Smooth muscle cell (in vitro differentiated cells): ENCODE results near the gene THUMPD2. TPM values are rescaled to one million over a fixed set of nuclear protein-coding genes. Genes with fewer than 3 reads are reported as not detected.

ENCODE experiments used
- DNase-seq: peaks from one replicate; lab custom pipeline; 2025; ENCODE audit not compliant: unreplicated experiment; lab: John Stamatoyannopoulos, UW
- H2AFZ ChIP-seq: fragments of 200-600 bp; sonication (generic); 2 replicates; pipeline ENCODE4 v1.6.0; 2016; ENCODE audit warnings: antibody characterized with exemption, low read depth, mild to moderate bottlenecking
- H3F3A ChIP-seq: fragments of 200-600 bp; sonication (generic); 2 replicates; pipeline ENCODE4 v1.6.0; 2017; ENCODE audit warnings: antibody characterized with exemption, low read depth
- H3K27ac ChIP-seq: fragments of 200-600 bp; sonication (generic); 2 replicates; pipeline ENCODE4 v1.5.1; 2016; ENCODE audit warnings: low read depth, mild to moderate bottlenecking
- H3K27me3 ChIP-seq: fragments of 200-600 bp; sonication (generic); 2 replicates; pipeline ENCODE4 v1.6.1; 2016; ENCODE audit warnings: low read depth, mild to moderate bottlenecking
- H3K36me3 ChIP-seq: fragments of 200-600 bp; sonication (generic); 2 replicates; pipeline ENCODE4 v1.5.1; 2016; ENCODE audit warnings: low read depth
- H3K4me1 ChIP-seq: fragments of 200-600 bp; sonication (generic); 2 replicates; pipeline ENCODE4 v1.5.1; 2016; ENCODE audit warnings: low read depth
- H3K4me2 ChIP-seq: fragments of 200-600 bp; sonication (generic); 2 replicates; pipeline ENCODE4 v1.6.0; 2016; ENCODE audit warnings: mild to moderate bottlenecking
- H3K4me3 ChIP-seq: fragments of 200-600 bp; sonication (generic); 2 replicates; pipeline ENCODE4 v1.5.1; 2016; ENCODE audit warnings: mild to moderate bottlenecking
- H3K79me2 ChIP-seq: fragments of 200-600 bp; sonication (generic); 2 replicates; pipeline ENCODE4 v1.6.0; 2016; ENCODE audit warnings: low read depth, mild to moderate bottlenecking
- H3K9ac ChIP-seq: fragments of 200-600 bp; sonication (generic); 2 replicates; pipeline ENCODE4 v1.6.0; 2016; ENCODE audit warnings: low read depth
- H3K9me3 ChIP-seq: fragments of 200-600 bp; sonication (generic); replicated peaks from 2 replicates; pipeline ENCODE4 v1.5.1; 2016; ENCODE audit warnings: low read depth
- H4K20me1 ChIP-seq: fragments of 200-600 bp; sonication (generic); 2 replicates; pipeline ENCODE4 v1.6.0; 2016; ENCODE audit warnings: low read depth
- WGBS: methylation state at CpG from one replicate; pipeline ENCODE4 v1.1.7; 2016; ENCODE audit warnings: low lambda C conversion rate; 5-methylcytosine and 5-hydroxymethylcytosine counted together
- polyA plus RNA-seq: library from polyadenylated mRNA; unstranded; fragments of >200 nt; fragmentation: Nextera tagmentation; extraction: Ambion mirVana; gene quantifications from 2 replicates; pipeline ENCODE4 v1.2.1, GENCODE V29; 2016
- total RNA-seq: library from RNA; depleted of rRNA; stranded (reverse); fragments of >200 nt; gene quantifications from 2 replicates; pipeline ENCODE4 v1.2.3, GENCODE V29; 2014
- TF ChIP-seq, protein P1 (sequence below): fragments of 200-600 bp; sonication (generic); IDR thresholded peaks from 2 replicates; pipeline ENCODE4 v1.5.1; 2017; ENCODE audit warnings: borderline replicate concordance, mild to moderate bottlenecking, antibody characterized with exemption; ENCODE audit not compliant: insufficient read depth, poor library complexity, severe bottlenecking

The THUMPD2 gene
- total and polyA plus RNA-seq, 2 experiments from 2014 or later = 14.5 to 18.6 TPM

DNA sequence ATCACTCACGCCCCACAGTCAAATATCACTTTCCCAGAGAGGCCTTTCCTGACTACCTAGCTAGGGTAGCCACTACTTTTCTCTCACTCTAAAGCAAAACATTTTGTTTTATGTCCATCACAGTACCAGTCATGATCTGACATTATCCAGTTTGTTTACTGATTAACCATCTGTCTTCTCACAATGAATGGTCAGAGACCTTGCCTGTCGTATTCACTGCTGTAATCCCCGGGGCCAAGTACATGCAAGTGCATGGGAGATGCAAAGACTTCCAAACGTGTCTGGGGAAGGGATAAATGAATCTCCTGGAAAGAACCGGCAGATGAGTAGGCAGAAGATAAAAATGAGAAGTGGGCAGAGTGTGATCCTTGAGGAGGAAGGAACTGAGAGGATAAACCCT, 39.7 kb downstream of the THUMPD2 start:
- no peaks in the 10 kb centered on the region for H3K27me3 ChIP-seq
- peak overlapping the region; percentile 98 for H3K27ac ChIP-seq
- peak overlapping the region; percentile 21 for H3K9ac ChIP-seq
- H2AFZ ChIP-seq = no peak overlapping the region
- peaks cover 37% of the 10 kb centered on the region for H3K4me1 ChIP-seq
- WGBS = 34% methylated on average over 5 of the region's 5 CpGs
- peaks cover 15% of the 10 kb centered on the region for H3K79me2 ChIP-seq
- H3K4me3 ChIP-seq = no peak overlapping the region
- H3K4me2 ChIP-seq = peak overlapping the region; percentile 22
- H3K36me3 ChIP-seq = no peaks in the 10 kb centered on the region
- no peaks in the 10 kb centered on the region for H4K20me1 ChIP-seq
- TF ChIP-seq, protein P1, sequence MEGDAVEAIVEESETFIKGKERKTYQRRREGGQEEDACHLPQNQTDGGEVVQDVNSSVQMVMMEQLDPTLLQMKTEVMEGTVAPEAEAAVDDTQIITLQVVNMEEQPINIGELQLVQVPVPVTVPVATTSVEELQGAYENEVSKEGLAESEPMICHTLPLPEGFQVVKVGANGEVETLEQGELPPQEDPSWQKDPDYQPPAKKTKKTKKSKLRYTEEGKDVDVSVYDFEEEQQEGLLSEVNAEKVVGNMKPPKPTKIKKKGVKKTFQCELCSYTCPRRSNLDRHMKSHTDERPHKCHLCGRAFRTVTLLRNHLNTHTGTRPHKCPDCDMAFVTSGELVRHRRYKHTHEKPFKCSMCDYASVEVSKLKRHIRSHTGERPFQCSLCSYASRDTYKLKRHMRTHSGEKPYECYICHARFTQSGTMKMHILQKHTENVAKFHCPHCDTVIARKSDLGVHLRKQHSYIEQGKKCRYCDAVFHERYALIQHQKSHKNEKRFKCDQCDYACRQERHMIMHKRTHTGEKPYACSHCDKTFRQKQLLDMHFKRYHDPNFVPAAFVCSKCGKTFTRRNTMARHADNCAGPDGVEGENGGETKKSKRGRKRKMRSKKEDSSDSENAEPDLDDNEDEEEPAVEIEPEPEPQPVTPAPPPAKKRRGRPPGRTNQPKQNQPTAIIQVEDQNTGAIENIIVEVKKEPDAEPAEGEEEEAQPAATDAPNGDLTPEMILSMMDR = no peak
- H3F3A ChIP-seq = peaks cover 37% of the 10 kb centered on the region
- no peaks in the 10 kb centered on the region for H3K9me3 ChIP-seq
- DNase-seq = no peak

DNA sequence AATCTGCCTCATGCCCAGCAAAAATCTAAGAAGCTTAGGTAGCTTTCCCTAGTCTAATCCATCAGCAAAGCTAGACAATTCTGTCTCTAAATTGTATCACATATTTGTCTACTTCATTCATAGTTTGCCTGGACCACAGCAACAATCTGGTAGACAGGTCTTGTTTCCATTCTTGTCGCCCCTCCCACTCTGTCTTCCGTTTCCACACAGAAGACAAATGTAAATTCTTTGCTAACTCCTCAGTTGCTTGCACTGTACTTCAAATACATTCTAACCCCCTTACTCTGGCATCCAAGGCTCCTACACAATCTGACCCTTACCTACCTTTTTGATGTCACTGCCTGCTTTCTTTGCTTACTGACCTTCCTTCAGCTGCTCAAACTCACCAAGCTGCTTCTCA, 40.1 kb downstream of the THUMPD2 start:
- H3K9me3 ChIP-seq = no peaks in the 10 kb centered on the region
- WGBS = 55% methylated on average over 2 of the region's 2 CpGs
- peak overlapping the region; percentile 41 for H3K4me2 ChIP-seq
- no peak overlapping the region for H2AFZ ChIP-seq
- H3K27ac ChIP-seq = peak overlapping the region; percentile 98
- peaks cover 38% of the 10 kb centered on the region for H3F3A ChIP-seq
- no peak for DNase-seq
- TF ChIP-seq, protein P1 = no peak
- no peaks in the 10 kb centered on the region for H3K27me3 ChIP-seq
- peaks cover 33% of the 10 kb centered on the region for H3K4me1 ChIP-seq
- H3K79me2 ChIP-seq = peaks cover 20% of the 10 kb centered on the region
- no peaks in the 10 kb centered on the region for H3K36me3 ChIP-seq
- peak overlapping the region; percentile 21 for H3K9ac ChIP-seq
- H3K4me3 ChIP-seq = no peak overlapping the region
- no peaks in the 10 kb centered on the region for H4K20me1 ChIP-seq

DNA sequence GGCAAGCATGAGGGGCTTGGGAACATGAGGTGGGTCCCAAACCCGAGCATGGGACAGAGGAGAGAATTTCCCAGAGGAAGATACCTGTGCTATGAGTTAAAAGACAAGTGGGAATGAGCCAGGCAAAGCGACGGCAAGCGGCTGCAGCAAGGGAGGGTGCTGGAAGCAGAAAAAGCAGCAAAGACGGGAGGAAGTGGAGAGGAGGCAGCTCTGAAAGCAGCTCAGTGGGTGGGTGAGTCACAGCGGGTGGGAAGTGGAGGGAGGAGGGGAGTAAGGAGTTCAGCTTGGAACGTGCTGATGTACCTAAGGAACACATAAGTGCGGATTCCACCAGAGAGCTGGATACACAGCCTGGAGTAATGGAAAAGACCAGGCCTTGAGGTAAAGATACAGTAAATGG, 41.4 kb downstream of the THUMPD2 start:
- Histone ChIP-seq H3K9me3 (no peaks in the 10 kb centered on the region), H3K36me3 (no peaks in the 10 kb centered on the region), H3K4me1 (peaks cover 24% of the 10 kb centered on the region), H3K9ac (peak overlapping the region; percentile 91), H2AFZ (no peak overlapping the region), H3K27ac (peak overlapping the region; percentile 98), H3K4me3 (peak overlapping the region; percentile 20), H3F3A (peaks cover 38% of the 10 kb centered on the region), H3K79me2 (peaks cover 28% of the 10 kb centered on the region), H4K20me1 (no peaks in the 10 kb centered on the region), H3K27me3 (no peaks in the 10 kb centered on the region), H3K4me2 (peak overlapping the region; percentile 82)
- peak; percentile 4 for DNase-seq
- 4% methylated on average over 8 of the region's 8 CpGs for WGBS
- TF ChIP-seq, protein P1 = no peak

DNA sequence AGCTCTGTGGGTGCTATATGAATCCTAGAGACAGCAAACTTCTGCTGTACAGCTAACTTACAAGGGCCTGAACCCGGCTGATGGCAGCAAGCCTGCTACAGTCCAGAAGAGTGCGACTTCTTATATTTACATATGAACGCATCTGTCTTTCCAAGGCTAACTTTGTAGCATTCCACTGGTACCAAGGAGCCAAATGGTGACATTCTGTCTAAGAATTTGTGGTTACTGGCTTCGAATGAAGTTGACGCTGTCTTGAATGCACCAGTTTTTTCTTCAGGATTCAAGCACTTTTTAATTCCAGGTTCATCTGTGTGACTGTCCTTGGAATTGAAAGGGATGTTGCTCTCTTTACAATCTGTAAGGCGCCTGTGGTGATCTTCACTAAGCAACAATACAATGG, 42.4 kb downstream of the THUMPD2 start:
- H3K9me3 ChIP-seq = no peaks in the 10 kb centered on the region
- peak overlapping the region; percentile 98 for H3K27ac ChIP-seq
- no peak overlapping the region for H2AFZ ChIP-seq
- H4K20me1 ChIP-seq = no peaks in the 10 kb centered on the region
- H3K36me3 ChIP-seq = no peaks in the 10 kb centered on the region
- WGBS = 31% methylated on average over 6 of the region's 6 CpGs
- DNase-seq = no peak
- H3F3A ChIP-seq = peaks cover 36% of the 10 kb centered on the region
- H3K4me1 ChIP-seq = peaks cover 24% of the 10 kb centered on the region
- peak overlapping the region; percentile 91 for H3K9ac ChIP-seq
- TF ChIP-seq, protein P1 = no peak
- H3K27me3 ChIP-seq = no peaks in the 10 kb centered on the region
- peak overlapping the region; percentile 20 for H3K4me3 ChIP-seq
- H3K4me2 ChIP-seq = peak overlapping the region; percentile 82
- H3K79me2 ChIP-seq = peaks cover 33% of the 10 kb centered on the region
